Progenitor cell of endocrine pancreas (in vitro differentiated cells): ENCODE data around the gene OSBP2. TPM values are rescaled to one million over a fixed set of nuclear protein-coding genes. Genes with fewer than 3 reads are reported as not detected.

Source experiments
- DNase-seq: peaks from one replicate; pipeline ENCODE4 v3.0.0; 2021; ENCODE audit warnings: low spot score; ENCODE audit not compliant: unreplicated experiment
- H3K27ac Mint-ChIP-seq: 2 replicates; pipeline ENCODE4 v1.8.0; 2021; ENCODE audit warnings: mild to moderate bottlenecking, moderate library complexity, mixed read lengths
- H3K27me3 Mint-ChIP-seq: 2 replicates; pipeline ENCODE4 v1.8.0; 2021; ENCODE audit warnings: mixed read lengths
- H3K36me3 Mint-ChIP-seq: 2 replicates; pipeline ENCODE4 v1.8.0; 2022; ENCODE audit warnings: mixed read lengths; ENCODE audit not compliant: insufficient read depth
- H3K4me1 Mint-ChIP-seq: 2 replicates; pipeline ENCODE4 v1.8.0; 2021; ENCODE audit warnings: low read depth, mixed read lengths
- H3K4me3 Mint-ChIP-seq: 2 replicates; pipeline ENCODE4 v1.8.0; 2021; ENCODE audit warnings: low read depth, mild to moderate bottlenecking, moderate library complexity, mixed read lengths
- H3K9me3 Mint-ChIP-seq: 2 replicates; pipeline ENCODE4 v1.8.0; 2021; ENCODE audit warnings: low read depth, mixed read lengths
- CTCF ChIP-seq: fragments of 200-600 bp; sonication (generic); IDR thresholded peaks from one replicate; pipeline ENCODE4 v1.5.0; 2021; ENCODE audit warnings: antibody characterized with exemption, mild to moderate bottlenecking; ENCODE audit not compliant: unreplicated experiment
- total RNA-seq: library from RNA; stranded (reverse); gene quantifications from 2 replicates; pipeline ENCODE4 v1.2.1, GENCODE V29; 2021

The OSBP2 gene
- total RNA-seq, 1 donor from 2014 or later = 8.3 TPM

DNA sequence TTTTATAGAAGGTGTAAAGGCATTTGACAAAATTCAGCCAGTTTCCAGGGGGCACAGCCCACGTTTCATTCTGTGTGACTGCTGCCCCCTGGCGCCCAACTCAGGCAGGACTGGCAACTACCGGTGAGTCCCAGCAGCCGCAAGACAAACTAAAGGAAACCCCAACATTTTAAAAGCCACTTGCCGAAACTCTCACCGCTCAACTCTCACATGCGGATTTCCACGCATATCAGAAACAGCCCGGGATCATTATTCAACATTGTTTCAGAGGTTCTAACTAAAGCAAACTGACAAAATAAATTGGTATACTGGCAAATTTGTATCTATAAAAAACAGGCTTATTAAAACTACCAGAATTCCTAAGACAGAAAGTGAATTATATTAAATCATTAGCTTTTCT is 225.7 kb downstream of the OSBP2 start:
- H3K4me3 Mint-ChIP-seq = no peak overlapping the region
- H3K9me3 Mint-ChIP-seq = peaks cover 4% of the 10 kb centered on the region
- H3K27me3 Mint-ChIP-seq = no peaks in the 10 kb centered on the region
- H3K4me1 Mint-ChIP-seq = no peaks in the 10 kb centered on the region
- H3K27ac Mint-ChIP-seq = no peak overlapping the region
- peaks cover 6% of the 10 kb centered on the region for H3K36me3 Mint-ChIP-seq
- DNase-seq = peak; percentile 77
- peak; percentile 93 for TF ChIP-seq CTCF

GRCh38 chr22:30921108-30921507 is 226.4 kb downstream of the OSBP2 start:
- peaks cover 4% of the 10 kb centered on the region for H3K9me3 Mint-ChIP-seq
- no peak for TF ChIP-seq CTCF
- no peak overlapping the region for H3K4me3 Mint-ChIP-seq
- no peak overlapping the region for H3K27ac Mint-ChIP-seq
- H3K4me1 Mint-ChIP-seq = no peaks in the 10 kb centered on the region
- H3K27me3 Mint-ChIP-seq = no peaks in the 10 kb centered on the region
- peaks cover 6% of the 10 kb centered on the region for H3K36me3 Mint-ChIP-seq
- DNase-seq = no peak

GRCh38 chr22:30922151-30922611 is 227.5 kb downstream of the OSBP2 start:
- Mint-ChIP-seq H3K27me3 (no peaks in the 10 kb centered on the region), H3K27ac (no peak overlapping the region), H3K9me3 (no peaks in the 10 kb centered on the region), H3K36me3 (peaks cover 8% of the 10 kb centered on the region), H3K4me1 (no peaks in the 10 kb centered on the region), H3K4me3 (no peak overlapping the region)
- no peak for DNase-seq
- TF ChIP-seq CTCF = no peak

DNA sequence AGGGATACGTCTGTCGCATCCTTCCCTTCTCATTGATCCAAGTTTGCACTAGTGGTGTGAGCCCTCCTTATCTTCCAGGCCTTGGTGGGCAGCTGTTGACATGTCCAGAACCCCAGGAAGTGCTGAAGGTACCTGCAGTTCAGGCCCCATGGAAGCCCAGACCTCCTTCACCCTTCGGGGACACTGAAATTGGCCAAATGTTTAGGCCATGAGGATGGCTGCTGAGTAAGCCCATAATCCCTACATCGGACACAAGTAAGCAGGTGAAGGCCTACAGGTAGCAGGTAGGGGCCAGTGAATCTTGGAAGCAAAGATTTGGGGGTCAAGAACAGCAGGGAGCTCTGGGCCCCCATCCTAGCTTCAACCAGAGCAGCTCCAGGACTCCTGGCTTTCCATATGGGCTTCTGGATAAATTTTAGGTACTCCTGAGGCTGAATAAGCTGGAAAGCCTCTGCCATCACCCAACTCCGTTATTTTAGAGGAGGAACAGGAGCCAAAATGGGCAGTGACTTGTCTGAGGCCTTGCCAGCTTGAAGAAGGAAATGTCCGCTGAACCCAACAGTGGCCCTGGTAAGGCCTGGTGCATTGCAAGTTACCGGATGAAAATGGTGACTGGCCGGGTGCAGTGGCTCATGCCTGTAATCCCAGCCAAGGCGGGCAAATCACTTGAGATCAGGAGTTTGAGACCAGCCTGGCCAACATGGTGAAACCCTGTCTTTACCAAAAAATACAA is 228.7 kb downstream of the OSBP2 start:
- Mint-ChIP-seq H3K36me3 (peaks cover 8% of the 10 kb centered on the region), H3K9me3 (no peaks in the 10 kb centered on the region), H3K4me3 (no peak overlapping the region), H3K27ac (no peak overlapping the region), H3K27me3 (no peaks in the 10 kb centered on the region), H3K4me1 (no peaks in the 10 kb centered on the region)
- TF ChIP-seq CTCF = no peak
- no peak for DNase-seq

DNA sequence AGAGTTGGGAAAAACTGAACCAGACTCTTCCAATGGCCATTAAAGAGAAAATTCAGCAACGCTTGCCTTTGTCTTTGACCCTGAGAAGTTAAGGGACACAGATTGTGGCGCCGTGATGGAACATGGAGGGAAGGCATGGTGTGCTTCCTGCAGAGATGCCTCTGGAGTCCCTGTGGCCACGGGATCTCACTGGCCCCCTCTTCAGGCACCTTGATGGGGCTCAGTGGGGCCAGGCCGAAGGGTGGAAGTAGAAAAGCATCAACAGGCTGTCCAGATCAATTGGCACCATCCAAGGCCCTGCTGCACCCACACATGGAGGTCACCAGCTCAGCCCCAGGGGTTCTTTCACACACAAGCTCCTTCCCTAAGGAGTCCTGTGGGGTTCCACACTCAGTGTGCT is 231.0 kb downstream of the OSBP2 start:
- Mint-ChIP-seq H3K4me3 (no peak overlapping the region), H3K4me1 (no peaks in the 10 kb centered on the region)
- DNase-seq = no peak

More for the DNA sequence above, 231.0 kb downstream of the OSBP2 start:
- no peaks in the 10 kb centered on the region for H3K9me3 Mint-ChIP-seq
- no peak for TF ChIP-seq CTCF
- no peak overlapping the region for H3K27ac Mint-ChIP-seq
- no peaks in the 10 kb centered on the region for H3K27me3 Mint-ChIP-seq
- peaks cover 12% of the 10 kb centered on the region for H3K36me3 Mint-ChIP-seq
